NCI-H1092 treated with DMSO at 0.1 percent for 48 hours (cell line): ENCODE measurements around the gene ADISSP.

Experiments used
- DNase-seq: peaks from one replicate; lab custom pipeline; 2025; lab: John Stamatoyannopoulos, UW

Gene ADISSP

DNA sequence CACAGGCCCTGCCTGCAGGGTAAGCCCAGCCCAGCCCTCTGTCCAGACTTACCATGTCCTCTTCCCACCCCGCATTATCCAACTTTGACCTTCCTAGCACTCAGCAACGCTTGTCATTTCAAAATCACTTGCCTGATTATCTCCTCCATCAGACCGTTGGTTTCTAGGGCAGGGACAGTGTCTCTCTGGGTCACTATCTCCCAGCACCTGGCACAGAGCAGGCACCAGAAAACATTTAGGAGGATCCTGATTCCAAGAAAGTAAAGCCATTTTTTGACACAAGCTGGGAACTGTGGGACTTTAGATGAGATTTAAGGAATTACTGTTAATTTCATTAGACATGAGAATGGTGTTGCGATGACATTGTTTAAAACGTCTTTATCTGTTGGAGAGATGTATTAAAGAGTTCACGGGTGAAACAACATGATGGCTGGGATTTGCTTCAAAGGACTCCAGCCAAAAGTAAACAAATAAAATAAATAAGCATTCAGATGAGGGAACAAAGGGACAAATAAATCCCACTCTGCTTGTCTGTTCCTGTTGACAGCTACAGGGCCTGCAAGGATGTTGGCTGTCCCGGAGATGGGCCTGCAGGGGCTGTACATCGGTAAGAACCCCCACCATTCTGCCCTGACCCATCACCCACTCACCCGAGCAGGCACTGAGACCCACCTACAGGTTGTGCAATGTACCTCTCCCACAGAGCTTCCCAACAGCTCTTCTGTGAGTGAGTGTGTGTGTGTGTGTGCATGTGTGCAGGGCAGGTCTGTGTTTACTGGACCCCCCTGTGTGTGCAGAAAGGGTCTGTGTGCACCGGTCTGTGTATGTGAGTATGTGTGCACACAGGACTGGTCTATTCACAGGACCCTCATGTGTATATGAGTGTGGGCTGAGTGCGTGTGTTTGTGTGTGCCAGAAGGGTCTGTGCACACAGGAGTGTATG lies 29.2 kb downstream of the ADISSP start:
- no peak for DNase-seq

DNA sequence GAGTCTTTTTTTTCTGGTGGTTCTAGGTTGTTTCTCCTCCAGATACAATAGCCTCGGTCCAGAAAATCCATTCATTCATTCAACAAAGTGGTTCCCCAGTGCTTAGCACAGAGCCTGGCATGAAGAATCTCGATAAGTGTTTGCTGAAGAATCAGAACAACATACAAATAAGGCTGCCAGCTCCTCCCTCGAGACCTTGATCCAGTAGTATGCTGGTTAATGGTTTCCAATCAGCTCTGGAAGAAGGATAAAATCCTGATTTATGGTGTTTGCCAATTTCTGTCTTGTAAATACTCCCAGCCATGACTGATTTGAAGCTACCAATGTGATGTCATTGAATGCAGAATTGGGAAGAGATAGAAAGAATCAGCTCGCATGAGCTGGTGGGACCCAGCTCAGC lies 31.8 kb downstream of the ADISSP start:
- no peak for DNase-seq

DNA sequence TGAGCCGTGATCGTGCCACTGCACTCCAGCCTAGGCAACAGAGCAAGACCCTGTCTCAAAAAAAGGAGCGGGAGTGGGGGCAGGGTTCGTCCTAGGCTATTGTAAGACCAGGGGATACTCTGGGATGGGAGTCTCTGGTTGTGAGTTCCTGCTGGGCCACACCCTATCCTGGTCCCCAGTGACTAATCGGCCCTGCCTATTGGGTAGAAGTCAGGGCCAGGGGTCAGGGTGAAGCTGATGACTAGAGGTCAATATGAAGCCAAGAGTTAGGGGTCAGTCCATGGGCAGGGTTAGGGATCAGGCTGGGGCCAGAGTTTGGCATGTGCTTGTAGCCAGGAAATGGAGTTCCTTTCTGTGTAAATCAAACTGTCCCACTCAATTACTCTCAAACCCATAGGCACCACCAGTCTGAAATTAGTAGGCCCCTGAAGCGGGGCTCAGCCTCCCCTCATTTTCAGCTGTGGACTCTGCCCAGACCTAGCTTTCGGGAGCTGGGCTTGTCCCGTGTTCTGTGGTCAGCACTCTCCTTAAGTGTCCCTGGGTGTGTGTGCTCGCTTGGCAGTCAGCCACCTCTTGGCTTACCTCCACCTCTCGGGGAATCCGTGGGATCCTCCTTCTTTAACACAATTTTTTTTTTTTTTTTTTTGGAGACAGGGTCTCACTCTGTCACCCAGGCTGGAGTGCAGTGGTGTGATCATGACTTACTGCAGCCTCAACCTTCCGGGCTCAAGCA lies 33.3 kb downstream of the ADISSP start:
- no peak for DNase-seq

DNA sequence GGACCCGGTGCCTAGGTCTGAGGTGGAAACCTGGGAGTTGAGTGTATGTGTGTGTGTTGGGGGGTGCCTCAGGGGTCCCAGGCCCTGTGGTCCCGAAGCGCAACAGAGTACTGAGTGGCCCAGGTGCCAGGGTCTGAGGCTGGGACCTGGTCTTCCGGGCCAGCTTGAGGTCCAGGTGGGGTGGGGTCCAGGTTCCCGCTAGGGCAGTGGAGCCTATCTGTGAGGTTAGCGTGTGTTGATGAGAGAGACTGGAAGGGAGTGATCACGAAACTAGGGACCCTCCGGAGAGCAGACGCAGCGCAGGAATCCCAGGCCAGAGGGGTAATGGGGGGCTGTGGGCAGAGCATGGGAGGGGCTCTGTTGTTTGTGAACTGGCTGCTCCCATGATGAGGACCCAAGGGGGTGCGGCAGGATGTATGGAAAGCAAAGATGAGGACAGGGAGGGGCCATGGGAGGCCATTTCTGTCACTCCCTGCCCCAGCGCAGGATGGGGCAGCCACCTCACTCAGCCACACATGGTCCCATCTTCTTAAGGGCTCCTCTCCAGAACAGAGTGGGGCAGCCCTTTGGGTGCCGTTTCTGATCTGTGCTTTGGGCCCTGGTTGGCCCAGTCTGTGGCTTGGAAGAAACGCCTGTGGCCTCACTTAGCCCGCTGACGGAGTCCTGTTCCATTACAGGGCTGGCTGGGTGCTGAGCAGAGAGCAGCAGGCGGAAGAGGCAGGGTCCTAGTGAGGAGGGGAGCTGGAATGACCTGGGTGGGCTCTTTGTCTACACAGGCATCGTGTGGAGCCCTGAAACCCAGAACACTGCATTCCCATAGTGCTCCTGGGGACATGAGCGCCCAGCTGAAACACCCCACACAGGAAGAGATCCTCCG lies 34.2 kb downstream of the ADISSP start:
- DNase-seq: no peak

DNA sequence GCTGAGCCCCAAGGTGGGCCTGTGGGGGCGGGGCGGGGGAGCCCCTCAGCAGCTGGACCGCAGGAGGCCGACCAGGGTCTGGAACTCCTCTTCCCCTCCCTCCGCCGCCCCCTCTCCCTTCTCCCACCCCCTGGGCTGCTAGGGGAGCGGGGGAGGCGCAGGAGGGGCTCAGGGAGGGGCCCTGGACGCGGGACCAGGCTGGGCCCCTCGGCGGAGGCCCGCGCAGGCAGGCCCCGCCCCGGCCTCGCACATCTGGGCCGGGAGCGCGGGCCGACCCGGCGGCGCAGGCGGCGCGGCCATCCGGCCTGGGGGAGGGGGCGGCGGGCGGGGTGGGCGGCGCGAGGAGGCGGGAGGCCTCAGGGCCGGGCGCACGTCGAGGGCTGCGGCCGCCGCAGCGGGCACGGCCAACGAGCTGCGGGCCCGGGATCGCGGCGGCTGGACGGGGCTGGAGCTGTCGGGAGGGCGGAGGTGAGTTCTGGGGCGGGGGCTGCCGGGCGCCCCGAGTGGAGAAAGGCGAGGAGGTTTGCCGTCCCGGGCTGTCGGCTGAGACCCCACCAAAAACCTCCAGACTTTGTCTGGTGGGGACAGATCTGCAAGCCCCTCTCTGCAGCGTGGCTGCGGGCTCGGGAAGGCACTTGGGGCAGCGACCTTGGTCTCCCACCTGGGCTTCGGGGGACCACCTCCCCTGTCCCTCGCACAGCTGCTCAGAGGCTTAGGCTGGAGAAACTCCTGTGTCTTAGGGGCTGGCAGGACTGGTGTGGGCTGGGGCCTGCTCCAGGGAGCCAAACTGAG lies 35.0 kb downstream of the ADISSP start, which contains the start of gene HSPA12B:
Gene HSPA12B, plus strand, starts transcription at position 359 of the 792 bp plus-strand sequence. CDS start 5,990 bp downstream, outside the sequence.
- no peak for DNase-seq

DNA sequence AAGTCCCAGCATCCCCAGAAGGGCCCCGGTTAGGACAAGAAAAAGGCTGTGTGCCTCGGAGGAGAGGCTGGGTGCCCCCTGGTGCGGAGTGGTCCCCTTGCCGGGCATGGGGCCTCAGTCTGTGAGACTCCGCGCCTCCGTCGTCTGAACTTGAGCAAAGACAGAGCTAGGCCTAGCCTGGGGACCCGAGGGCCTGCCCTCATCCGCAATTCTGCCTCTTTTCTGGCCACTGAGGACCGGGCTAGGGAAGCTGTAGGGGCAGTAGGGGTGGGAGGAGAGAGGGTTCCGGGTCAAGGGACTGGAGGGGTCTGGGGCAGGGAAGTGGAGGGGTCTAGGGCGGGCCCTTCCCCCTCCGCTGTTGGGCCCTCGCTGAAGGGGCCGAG lies 35.6 kb downstream of the ADISSP start:
- no peak for DNase-seq

DNA sequence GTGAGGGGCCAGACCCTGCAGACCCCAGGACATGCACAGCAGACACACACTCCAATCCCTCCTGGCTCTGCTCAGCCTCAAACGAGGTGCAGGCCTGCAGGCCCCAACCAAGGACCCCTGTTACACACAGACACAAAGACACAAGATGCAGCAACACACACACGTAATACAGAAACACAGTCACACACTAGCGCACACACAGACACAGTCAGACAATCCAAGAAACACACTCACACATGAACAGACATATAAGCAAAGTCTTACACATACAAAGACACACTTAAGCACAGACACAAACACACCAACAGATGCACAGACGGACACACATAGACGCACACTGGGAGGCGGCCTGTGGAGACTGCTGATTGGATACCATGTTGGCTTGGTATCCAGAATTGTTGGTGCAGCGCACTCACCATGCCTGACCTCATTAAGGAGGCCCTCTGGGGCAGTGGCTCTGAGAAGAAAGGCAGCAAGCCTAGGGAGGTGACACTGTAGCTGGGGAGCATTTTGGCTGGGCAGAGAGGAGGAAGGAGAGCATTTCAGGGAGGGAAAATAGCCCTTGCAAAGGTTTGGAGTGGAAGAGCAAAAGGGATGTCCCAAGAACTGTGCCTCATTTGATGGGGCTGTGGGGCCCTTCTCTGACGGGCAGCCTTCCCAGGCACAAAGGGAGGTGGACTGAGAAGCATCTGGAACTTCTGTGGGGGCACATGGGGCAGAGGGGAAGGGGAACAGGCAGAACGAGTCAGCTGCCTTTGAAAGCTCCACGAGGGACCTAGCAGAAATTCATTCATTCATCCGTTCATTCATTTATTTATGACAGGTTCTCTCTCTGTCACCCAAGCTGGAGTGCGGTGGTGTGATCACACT lies 36.5 kb downstream of the ADISSP start:
- DNase-seq: no peak

DNA sequence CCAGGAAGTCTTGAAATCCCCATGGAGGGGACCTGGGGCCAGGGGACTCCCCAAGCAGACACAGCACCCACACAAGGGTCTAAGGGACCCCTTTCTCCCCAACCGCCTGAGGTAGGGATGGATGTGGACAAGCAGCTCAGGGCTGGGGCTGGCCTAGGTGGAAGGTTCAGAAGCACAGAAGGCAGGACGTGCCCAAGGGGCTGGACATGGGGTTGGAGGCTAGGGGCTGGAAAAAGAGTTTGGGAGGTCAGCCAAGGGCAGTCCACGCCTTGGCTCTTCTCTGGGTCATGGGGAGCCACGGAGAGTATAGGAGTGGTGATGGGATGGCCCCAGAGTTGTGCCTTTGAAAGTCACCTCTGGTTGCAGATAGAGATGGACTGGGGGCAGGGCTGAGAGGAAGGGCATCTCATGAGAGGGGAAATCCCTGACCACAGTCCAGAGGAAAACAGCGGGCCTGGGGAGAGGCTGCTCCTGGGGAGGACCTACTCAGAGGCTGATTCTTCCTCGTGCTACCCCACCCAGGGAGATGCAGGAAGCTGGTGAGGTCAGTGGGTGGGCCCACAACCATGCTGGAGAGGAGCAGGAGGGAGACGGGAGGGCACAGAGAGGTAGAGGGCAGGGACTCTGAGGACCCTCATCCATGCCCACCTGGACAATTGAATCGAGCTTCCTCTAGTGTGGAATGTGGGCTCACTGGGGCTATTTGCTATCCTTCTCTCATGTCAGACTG lies 37.6 kb downstream of the ADISSP start:
- no peak for DNase-seq

DNA sequence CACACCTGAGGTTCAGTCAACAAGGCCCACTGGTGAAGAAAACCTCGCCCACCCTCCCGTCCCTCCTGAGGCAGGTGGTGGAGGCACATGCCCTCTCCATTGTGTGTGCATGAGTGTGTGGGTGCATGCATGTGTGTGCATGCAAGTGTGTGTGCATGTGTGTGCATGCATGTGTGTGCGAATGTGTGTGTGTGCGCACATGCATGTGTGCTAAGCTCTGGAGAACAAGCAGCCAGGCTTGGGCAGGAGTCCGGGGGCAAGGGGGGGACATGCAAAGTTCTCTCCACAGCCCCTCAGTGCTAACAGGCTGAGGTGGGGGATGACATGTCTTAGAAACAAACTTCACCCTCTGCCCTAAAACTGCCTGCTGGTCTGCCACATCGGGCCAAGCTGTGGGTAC lies 38.2 kb downstream of the ADISSP start:
- no peak for DNase-seq

DNA sequence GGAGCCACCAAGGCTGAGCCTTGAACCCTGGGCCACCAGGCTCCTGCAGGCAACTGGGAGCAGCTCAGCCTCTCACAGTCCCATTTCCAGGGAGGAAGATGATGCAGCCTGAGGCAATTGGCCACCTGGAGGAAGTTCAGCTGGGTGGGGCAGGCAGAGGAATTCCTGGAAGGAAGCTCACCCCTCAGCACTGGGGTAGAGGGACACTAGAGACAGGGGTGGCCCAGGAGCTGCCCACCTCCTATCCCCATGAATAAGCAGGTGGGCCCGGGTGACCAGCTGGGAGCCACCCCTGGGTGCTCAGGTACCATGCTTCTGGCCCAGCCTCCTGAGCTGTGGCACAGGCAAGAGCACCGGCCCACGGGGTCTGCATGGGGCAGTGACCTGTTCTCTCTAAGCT lies 38.7 kb downstream of the ADISSP start:
- no peak for DNase-seq

DNA sequence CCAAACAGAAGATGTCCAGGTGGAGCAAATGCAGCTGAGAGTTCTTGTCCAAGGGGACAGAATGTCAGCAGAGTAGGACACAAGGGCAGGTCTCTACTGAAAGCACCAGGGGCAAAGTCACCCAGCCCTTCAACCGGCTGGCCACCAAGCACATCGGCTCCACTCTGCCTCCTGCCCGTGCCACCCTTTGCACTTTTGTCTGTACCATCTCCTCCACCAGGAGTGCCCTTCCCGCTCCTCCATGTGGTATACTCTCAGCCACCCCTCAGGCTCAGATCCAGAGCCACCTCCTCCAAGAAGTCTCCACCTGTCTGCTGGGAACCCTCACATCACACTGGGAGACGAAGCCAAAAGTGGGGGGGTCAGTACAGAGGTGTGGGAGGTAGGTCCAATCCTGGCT lies 39.2 kb downstream of the ADISSP start:
- no peak for DNase-seq

DNA sequence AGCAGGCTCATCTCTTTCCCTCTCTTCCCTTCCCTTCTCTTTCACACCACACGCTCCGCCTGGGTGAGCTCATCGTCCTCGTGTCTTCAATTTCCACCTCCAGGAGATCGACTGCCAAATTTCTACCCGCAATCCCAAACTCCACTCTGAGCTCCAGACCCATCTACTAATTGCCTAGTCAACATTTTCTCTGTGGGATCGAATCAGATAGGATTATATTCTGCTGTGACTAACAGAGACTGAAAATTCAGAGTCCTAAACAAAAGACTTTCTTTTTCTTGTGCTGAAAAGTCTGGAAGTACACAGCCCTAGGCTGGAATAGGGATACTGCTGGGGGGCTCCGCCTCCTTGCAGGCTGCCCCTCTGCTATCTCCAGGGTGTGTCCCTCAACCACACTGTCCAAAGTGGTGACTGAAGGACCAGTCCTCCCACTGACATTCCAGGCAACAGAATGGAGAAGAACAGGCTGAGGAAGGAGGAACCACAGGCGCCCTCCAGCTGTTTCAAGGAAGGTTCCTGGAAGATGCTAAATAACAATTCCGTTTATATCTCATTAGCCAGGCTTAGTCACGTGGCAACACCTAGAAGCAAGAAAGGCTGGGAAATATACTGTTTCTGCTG lies 40.0 kb downstream of the ADISSP start:
- DNase-seq: no peak

DNA sequence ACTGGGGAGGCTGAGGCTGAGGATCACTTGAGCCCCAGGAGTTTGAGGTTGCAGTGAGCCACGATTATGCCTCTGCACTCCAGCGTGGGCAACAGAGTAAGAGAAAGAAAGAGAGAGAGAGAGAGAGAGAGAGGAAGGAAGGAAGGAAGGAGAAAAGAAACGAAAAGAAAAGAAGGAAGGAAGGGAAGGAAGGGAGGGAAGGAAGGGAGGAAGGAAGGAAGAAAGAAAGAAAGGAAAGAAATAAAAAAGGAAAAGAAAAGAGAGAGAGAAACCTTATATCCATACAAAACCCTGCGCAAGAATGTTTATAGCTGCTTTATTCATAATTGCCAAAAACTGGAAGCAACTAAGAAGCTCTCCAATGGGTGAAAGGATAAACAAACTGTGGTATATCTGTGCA lies 43.2 kb downstream of the ADISSP start:
- no peak for DNase-seq

DNA sequence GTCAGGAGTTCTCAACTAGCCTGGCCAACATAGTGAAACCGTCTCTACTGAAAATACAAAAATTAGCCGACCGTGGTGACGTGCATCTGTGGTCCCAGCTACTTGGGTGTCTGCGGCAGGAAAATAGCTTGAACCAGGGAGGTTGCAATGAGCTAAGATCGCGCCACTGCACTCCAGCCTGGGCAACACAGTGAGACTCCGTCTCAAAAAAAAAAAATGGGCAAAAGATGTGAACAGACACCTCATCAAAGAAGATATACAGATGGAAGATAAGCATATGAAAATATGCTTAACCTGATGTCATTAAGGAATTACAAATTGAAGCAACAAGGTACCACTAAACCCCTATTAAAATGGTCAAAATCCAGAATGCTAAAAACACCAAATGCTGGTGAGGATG lies 44.3 kb downstream of the ADISSP start:
- no peak for DNase-seq

DNA sequence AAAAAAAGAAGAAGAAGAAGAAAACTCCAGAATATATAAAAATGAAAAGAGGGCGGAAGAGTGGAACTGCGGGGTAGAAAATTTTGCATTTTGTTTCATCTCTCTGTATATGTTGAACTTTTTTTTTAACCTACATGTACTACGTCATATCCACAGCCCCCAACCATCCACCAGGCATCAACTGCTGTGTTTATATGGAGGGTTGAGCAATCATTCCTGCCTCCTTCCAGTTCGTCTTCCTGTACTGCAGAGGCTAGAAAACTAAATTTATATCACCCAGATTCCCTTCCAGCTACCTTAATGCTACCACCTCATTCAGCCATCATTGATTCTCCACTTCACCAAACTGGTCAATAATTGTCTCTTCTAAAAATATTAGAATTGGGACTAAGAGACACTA lies 45.6 kb downstream of the ADISSP start:
- no peak for DNase-seq

DNA sequence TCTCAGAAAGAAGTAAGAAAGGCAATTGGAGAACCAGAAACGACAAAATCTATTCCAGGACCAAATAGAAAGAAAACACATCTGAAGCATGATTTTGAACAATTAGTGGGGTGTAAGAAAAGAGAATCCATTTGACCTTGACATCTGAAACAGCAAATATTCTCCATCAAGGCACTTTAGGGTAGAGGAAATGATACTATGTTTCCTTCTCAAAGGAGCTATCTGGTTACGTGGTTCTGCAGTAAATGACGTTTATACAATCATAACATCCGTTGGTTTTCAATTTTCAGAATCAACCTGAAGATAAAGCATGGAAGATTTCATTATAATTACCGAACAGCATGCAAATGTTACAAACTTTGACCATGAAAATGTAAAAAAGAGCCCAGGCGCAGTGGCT lies 46.9 kb downstream of the ADISSP start:
- DNase-seq: no peak

DNA sequence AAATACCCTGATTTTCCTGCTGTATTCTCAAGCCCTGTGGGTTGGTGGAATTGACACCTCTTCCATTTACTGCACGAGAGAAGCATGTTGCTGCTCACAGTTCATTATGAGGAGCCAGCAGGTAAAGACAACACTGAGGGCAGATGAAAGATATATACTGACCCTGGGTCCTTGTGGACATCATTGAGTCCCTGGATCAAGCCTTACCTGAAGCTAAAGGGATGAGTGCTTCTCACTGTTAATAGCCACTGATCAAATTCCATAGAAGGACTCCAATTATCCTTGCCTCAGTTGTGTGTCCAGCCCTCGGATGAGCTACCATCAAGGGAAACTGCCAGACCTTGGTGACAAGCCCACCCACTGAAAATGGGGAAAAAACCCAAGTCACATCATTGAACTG lies 47.5 kb downstream of the ADISSP start:
- DNase-seq: no peak

DNA sequence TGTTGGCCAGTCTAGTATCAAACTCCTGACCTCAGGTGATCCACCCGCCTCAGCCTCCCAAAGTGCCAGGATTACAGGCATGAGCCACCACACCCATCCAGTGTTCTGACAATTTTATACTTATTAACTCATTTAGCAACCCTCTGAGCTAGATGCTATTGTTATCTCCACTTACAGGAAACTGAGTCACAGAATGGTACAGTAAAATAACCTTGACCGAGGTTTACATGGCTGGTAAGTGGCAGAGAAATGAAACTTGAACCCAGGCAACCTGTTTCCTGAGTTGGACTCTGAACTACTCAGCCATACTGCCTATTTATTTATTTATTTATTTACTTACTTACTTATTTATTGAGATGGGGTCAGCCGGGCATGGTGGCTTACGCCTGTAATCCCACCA lies 48.5 kb downstream of the ADISSP start:
- no peak for DNase-seq

DNA sequence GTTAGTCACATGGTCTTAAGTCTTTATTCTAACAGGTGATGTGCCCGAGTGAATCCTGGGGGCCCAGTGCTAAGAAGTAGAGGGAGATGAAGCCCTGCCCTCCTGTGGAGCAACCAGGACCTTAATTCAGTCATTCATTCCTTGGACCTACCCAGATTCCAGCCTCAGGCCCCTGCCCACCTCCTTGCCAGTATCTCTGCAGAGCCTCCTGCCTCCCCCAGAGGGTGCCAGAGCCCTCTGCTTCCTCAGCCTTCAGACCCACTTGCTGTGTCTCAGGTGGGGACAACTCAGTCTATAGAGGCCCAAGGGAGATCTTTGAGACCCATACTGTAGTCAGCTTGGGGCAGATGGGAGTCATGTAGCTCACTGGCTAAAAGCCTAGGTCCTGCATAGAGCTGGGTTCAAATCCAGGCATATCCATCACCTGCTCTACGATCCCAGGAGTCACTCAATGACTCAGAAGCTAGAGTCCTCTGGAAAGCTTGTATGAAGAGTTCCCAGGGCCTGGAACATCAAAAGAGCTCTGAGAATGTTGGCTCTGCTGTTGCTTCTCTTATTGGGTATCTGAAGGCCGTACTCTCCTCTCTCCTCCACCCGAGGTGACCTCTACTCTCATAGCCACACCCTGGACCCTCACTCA lies 51.2 kb downstream of the ADISSP start:
- DNase-seq: peak; percentile 25
